OCI-LY7 (cell line): ENCODE results near the gene CIB2. TPM values are rescaled to one million over a fixed set of nuclear protein-coding genes. Genes with fewer than 3 reads are reported as not detected.

Source experiments
- BruUV-seq: library from RNA; stranded (reverse); fragments of 400-500 nt; replicated peaks from 2 replicates; lab custom pipeline; 2021; lab: Mats Ljungman, UMichigan
- CTCF ChIA-PET: fragments of 300-600 bp; sonication (Branson Sonifier 250); formaldehyde crosslinking; loops from one replicate; lab custom pipeline; 2022; ENCODE audit warnings: antibody characterized with exemption; ENCODE audit not compliant: unreplicated experiment; lab: Charles Lee
- POLR2A ChIA-PET: fragments of 300-600 bp; sonication (Branson Sonifier 250); formaldehyde crosslinking; loops from one replicate; lab custom pipeline; 2022; ENCODE audit warnings: antibody characterized with exemption; lab: Charles Lee
- DNase-seq: peaks from one replicate; pipeline ENCODE4 v3.0.0-alpha.2; 2015; ENCODE audit warnings: low spot score
- H2AFZ ChIP-seq: fragments of 200-600 bp; sonication (generic), shearing (Covaris generic); 2 replicates; pipeline ENCODE4 v1.6.1; 2014; ENCODE audit warnings: mild to moderate bottlenecking, antibody characterized with exemption, low read length, moderate library complexity
- H3K27ac ChIP-seq: fragments of 200-600 bp; sonication (generic); 2 replicates; pipeline ENCODE4 v1.5.1; 2014; ENCODE audit warnings: mixed run types, low read depth, mild to moderate bottlenecking, moderate library complexity, low read length, inconsistent platforms; ENCODE audit not compliant: poor library complexity, severe bottlenecking
- H3K36me3 ChIP-seq: fragments of 200-600 bp; sonication (generic); 2 replicates; pipeline ENCODE4 v1.6.1; 2014; ENCODE audit warnings: mild to moderate bottlenecking, antibody characterized with exemption, low read length, moderate library complexity, mixed read lengths; ENCODE audit not compliant: insufficient read depth
- H3K4me1 ChIP-seq: fragments of 200-600 bp; sonication (generic); 2 replicates; pipeline ENCODE4 v1.5.1; 2014; ENCODE audit warnings: mild to moderate bottlenecking, low read length; ENCODE audit not compliant: insufficient read depth, poor library complexity, severe bottlenecking
- H3K4me2 ChIP-seq: fragments of 200-600 bp; sonication (generic); 2 replicates; pipeline ENCODE4 v1.6.1; 2014; ENCODE audit warnings: mild to moderate bottlenecking, low read length
- H3K4me3 ChIP-seq: fragments of 200-600 bp; sonication (generic); 2 replicates; pipeline ENCODE4 v1.5.1; 2014; ENCODE audit warnings: mild to moderate bottlenecking, low read depth, low read length; ENCODE audit not compliant: poor library complexity, severe bottlenecking
- H3K79me2 ChIP-seq: fragments of 200-600 bp; sonication (generic); 2 replicates; pipeline ENCODE4 v1.6.1; 2016; ENCODE audit warnings: low read depth, mild to moderate bottlenecking, low read length, moderate library complexity, mixed read lengths; ENCODE audit not compliant: insufficient read depth
- H3K9me2 ChIP-seq: fragments of 200-600 bp; sonication (generic); 2 replicates; pipeline ENCODE4 v1.6.1; 2016; ENCODE audit warnings: mild to moderate bottlenecking, low read length, mixed read lengths; ENCODE audit not compliant: insufficient read depth
- H3K9me3 ChIP-seq: fragments of 200-600 bp; sonication (generic); 2 replicates; pipeline ENCODE4 v1.6.1; 2014; ENCODE audit warnings: mild to moderate bottlenecking, mixed run types, low read length, mixed read lengths
- H4K20me1 ChIP-seq: fragments of 200-600 bp; sonication (generic); 2 replicates; pipeline ENCODE4 v1.6.1; 2014; ENCODE audit warnings: mild to moderate bottlenecking, antibody characterized with exemption, low read length, moderate library complexity, mixed read lengths; ENCODE audit not compliant: insufficient read depth
- CTCF ChIP-seq: fragments of 200-600 bp; sonication (generic); conservative IDR thresholded peaks from 2 replicates; pipeline ENCODE4 v1.5.1; 2014; ENCODE audit warnings: mild to moderate bottlenecking, antibody characterized with exemption, low read length, moderate library complexity, mixed read lengths
- EZH2phosphoT487 ChIP-seq: fragments of 200-600 bp; sonication (generic); IDR thresholded peaks from 2 replicates; pipeline ENCODE4 v1.6.1; 2018; ENCODE audit warnings: low read depth, borderline replicate concordance, mild to moderate bottlenecking, mixed run types, antibody characterized with exemption, low read length, moderate library complexity, mixed read lengths
- intact Hi-C: fragments of 100-400 bp; cut with micrococcal nuclease; formaldehyde crosslinking; loops from one replicate; pipeline ENCODE4 v1.10.0; 2022; ENCODE audit not compliant: unreplicated experiment
- total RNA-seq, 2 experiments: library from RNA; depleted of rRNA in 1 of 2; stranded (reverse); fragments of >200 nt in 1 of 2; shearing (Covaris generic) in 1 of 2; gene quantifications; 2 replicates each; pipeline ENCODE4 v1.2.3, GENCODE V29; 2014 to 2022

Gene CIB2
- total RNA-seq, 2 experiments from 2014 or later, result 0.36 to 5.0 TPM

GRCh38 chr15:78162038-78162437, 30.8 kb upstream of the CIB2 start:
- Histone ChIP-seq H2AFZ (no peak overlapping the region), H3K9me2 (no peaks in the 10 kb centered on the region), H3K9me3 (no peaks in the 10 kb centered on the region), H3K4me3 (no peak overlapping the region), H4K20me1 (no peaks in the 10 kb centered on the region), H3K79me2 (peaks cover 6% of the 10 kb centered on the region; the same call in 1 of the 2 replicates), H3K36me3 (peaks cover 96% of the 10 kb centered on the region), H3K4me2 (no peak overlapping the region), H3K4me1 (peaks cover 6% of the 10 kb centered on the region), H3K27ac (no peak overlapping the region)
- intact Hi-C loops, result no loop called here
- no peak for TF ChIP-seq CTCF
- no peak for TF ChIP-seq EZH2phosphoT487
- POLR2A ChIA-PET, result no interaction called here
- no TSS peak for BruUV-seq
- no peak for DNase-seq
- CTCF ChIA-PET, result no interaction called here

GRCh38 chr15:78159395-78159794, 28.1 kb upstream of the CIB2 start:
- H4K20me1 ChIP-seq, result no peaks in the 10 kb centered on the region
- ChIA-PET POLR2A (interaction anchor here (0.6 kb wide), 1 partner anchor 715 kb away, joined by 5 read pairs; no protein-coding TSS in a partner anchor), CTCF (no interaction called here)
- no peak overlapping the region for H3K4me2 ChIP-seq
- no peaks in the 10 kb centered on the region for H3K9me2 ChIP-seq
- intact Hi-C loops, result no loop called here
- no peak overlapping the region for H2AFZ ChIP-seq
- no peak for DNase-seq
- no TSS peak for BruUV-seq
- H3K36me3 ChIP-seq, result peaks cover 96% of the 10 kb centered on the region
- no peaks in the 10 kb centered on the region for H3K9me3 ChIP-seq
- H3K4me1 ChIP-seq, result peaks cover 5% of the 10 kb centered on the region
- TF ChIP-seq EZH2phosphoT487, result no peak
- no peak overlapping the region for H3K4me3 ChIP-seq
- H3K79me2 ChIP-seq, result peaks cover 30% of the 10 kb centered on the region; the same call in 1 of the 2 replicates
- H3K27ac ChIP-seq, result no peak overlapping the region

GRCh38 chr15:78157203-78157602, 26.0 kb upstream of the CIB2 start:
- Histone ChIP-seq H3K9me3 (no peaks in the 10 kb centered on the region), H4K20me1 (no peaks in the 10 kb centered on the region), H3K79me2 (peaks cover 50% of the 10 kb centered on the region), H3K4me1 (peaks cover 21% of the 10 kb centered on the region), H3K36me3 (peaks cover 86% of the 10 kb centered on the region), H3K4me3 (no peak overlapping the region), H3K9me2 (no peaks in the 10 kb centered on the region), H3K27ac (no peak overlapping the region), H2AFZ (no peak overlapping the region), H3K4me2 (no peak overlapping the region)
- intact Hi-C loops, result no loop called here
- TF ChIP-seq EZH2phosphoT487 (no peak), CTCF (no peak)
- no TSS peak for BruUV-seq
- no peak for DNase-seq
- ChIA-PET POLR2A (no interaction called here), CTCF (no interaction called here)
